ENCODE data around the gene C10orf120.

Gene C10orf120

DNA sequence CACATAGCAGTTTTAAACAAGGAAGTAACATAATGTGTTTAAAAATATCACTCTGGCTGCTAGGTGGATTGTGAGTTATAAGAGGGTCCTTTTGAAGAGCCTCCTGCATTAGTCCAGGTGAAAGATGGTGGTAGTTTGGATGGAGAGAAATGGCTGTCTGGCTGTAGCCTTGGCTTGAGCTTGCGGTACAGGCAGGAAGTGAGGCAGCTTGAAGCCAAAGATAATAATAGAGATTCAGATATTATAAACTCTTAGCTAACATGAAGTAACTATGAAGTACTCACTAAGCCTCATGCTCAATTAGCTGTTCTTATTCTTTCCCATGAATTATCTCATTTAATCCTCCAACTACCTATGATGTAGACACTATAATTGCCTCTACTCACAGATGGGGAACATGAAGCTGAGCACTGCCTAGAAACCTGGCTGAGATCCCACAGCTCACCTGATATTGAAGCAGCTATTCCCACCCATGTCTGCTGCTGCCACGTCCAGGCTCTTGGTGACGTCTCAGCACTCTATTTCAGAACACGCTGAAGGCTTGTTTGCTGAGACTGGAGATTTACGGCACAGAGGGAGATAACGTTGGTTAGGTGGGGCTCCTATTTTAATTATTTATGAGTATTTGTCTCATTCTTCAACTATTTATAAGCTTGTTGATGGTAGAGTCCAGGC is 10.4 kb downstream of the C10orf120 start:
- CTCF ChIA-PET, result interaction anchor here (0.8 kb wide), 1 partner anchor 13 kb away, joined by 3 read pairs; no protein-coding TSS in a partner anchor

DNA sequence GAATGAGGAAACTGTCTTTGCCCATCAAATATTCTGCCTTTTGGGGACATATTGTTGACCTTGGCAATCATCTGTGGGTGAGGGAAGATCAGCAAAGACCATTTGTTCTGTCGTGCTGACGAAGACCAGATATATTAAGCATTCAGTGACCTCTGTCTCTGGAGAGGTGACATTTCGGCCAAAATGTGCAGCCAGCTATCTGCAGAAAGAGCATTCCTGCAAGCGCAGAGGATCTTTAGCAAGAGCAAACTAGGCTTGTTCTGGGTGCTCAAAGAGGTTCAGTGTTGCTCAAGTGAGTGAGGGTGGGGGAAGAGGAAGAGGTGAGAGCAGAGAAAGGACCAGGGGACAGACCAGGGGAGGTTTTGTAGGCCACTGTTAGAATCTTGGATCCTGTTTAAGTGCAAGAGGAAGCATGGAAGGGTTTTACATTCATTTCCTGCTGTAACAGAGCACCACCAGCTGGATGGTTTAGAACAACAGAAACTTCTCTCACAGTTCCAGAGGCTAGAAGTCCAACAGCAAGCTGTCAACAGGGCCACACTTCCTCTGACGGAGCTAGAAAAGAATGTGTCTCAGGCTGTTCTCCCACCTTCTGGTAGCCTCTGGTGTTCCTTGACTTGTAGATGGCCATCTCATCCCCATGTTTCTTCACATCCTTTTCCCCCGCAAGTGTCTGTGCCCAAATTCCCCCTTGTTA is 11.2 kb downstream of the C10orf120 start:
- H3K4me1 ChIP-seq (ENCODE audit: control extremely low read depth in 1 of 4, control insufficient read depth in 4 of 4, insufficient read depth in 4 of 4, low read length in 3 of 4), result no peaks in the 10 kb centered on the region
- 91% methylated on average over 6 of the region's 6 CpGs for WGBS (ENCODE audit: insufficient coverage)
- H3K4me3 ChIP-seq (ENCODE audit: control insufficient read depth in 1 of 7, extremely low read depth in 1 of 7, insufficient read depth in 4 of 7, low read depth in 2 of 7, low read length in 6 of 7), result no peak overlapping the region
- no peaks in the 10 kb centered on the region for H3K36me3 ChIP-seq (ENCODE audit: control insufficient read depth in 4 of 4, insufficient read depth in 4 of 4, low read length in 3 of 4)
- no peaks in the 10 kb centered on the region for H3K9me3 ChIP-seq (ENCODE audit: control extremely low read depth in 1 of 5, control insufficient read depth in 4 of 5, insufficient read depth in 2 of 5, low read depth in 1 of 5, low read length in 4 of 5)
- peaks cover 0 to 22% (median 0%) of the 10 kb centered on the region in 5 experiments for H3K27me3 ChIP-seq (replicated peaks in 2 of 5; ENCODE audit: control insufficient read depth in 4 of 5, insufficient read depth in 5 of 5, low read length in 4 of 5)
- ChIA-PET POLR2A (no interaction called here), CTCF (no interaction called here)
- DNase-seq, result no peak
- no peak overlapping the region for H3K27ac ChIP-seq (ENCODE audit: insufficient read depth in 1 of 2, low read depth in 1 of 2, low read length in 2 of 2, poor library complexity in 1 of 2, severe bottlenecking in 2 of 2)

More for the DNA sequence above, 10.4 kb downstream of the C10orf120 start:
- no peak for DNase-seq
- POLR2A ChIA-PET, result no interaction called here
- Histone ChIP-seq H3K4me1 (ENCODE audit: control extremely low read depth in 1 of 4, control insufficient read depth in 4 of 4, insufficient read depth in 4 of 4, low read length in 3 of 4) (no peaks in the 10 kb centered on the region), H3K4me3 (ENCODE audit: control insufficient read depth in 1 of 7, extremely low read depth in 1 of 7, insufficient read depth in 4 of 7, low read depth in 2 of 7, low read length in 6 of 7) (no peak overlapping the region), H3K36me3 (ENCODE audit: control insufficient read depth in 4 of 4, insufficient read depth in 4 of 4, low read length in 3 of 4) (no peaks in the 10 kb centered on the region), H3K9me3 (ENCODE audit: control extremely low read depth in 1 of 5, control insufficient read depth in 4 of 5, insufficient read depth in 2 of 5, low read depth in 1 of 5, low read length in 4 of 5) (no peaks in the 10 kb centered on the region), H3K27ac (ENCODE audit: insufficient read depth in 1 of 2, low read depth in 1 of 2, low read length in 2 of 2, poor library complexity in 1 of 2, severe bottlenecking in 2 of 2) (no peak overlapping the region), H3K27me3 (replicated peaks in 2 of 5; ENCODE audit: control insufficient read depth in 4 of 5, insufficient read depth in 5 of 5, low read length in 4 of 5) (peaks cover 0 to 15% (median 0%) of the 10 kb centered on the region in 5 experiments)
- no CpG with 5 or more reads among the region's 6 CpGs for whole genome bisulfite sequencing (ENCODE audit: insufficient coverage)

DNA sequence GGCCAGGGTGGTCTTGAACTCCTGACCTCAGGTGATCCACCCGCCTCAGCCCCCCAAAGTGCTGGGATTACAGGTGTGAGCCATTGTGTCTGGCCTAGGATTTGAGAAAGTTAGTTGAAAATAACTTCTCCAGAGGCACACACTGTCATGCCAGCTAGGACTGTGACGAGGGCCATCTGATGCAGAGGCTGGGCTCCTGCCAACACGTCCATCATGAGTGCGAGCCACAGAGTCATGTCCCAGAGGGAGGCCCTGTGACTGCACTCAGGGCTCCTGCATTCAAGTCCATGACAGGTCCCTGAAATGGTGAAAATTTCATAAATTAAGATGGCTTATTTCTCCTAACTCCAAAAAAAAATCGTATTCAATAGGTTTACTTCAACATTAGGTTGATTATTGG is 17.1 kb downstream of the C10orf120 start:
- Histone ChIP-seq H3K27ac (ENCODE audit: insufficient read depth in 1 of 2, low read depth in 1 of 2, low read length in 2 of 2, poor library complexity in 1 of 2, severe bottlenecking in 2 of 2) (no peak overlapping the region), H3K27me3 (replicated peaks in 2 of 5; ENCODE audit: control insufficient read depth in 4 of 5, insufficient read depth in 5 of 5, low read length in 4 of 5) (peaks cover 0 to 27% (median 2%) of the 10 kb centered on the region in 5 experiments), H3K9me3 (ENCODE audit: control extremely low read depth in 1 of 5, control insufficient read depth in 4 of 5, insufficient read depth in 2 of 5, low read depth in 1 of 5, low read length in 4 of 5) (no peaks in the 10 kb centered on the region), H3K4me3 (ENCODE audit: control insufficient read depth in 1 of 7, extremely low read depth in 1 of 7, insufficient read depth in 4 of 7, low read depth in 2 of 7, low read length in 6 of 7) (no peak overlapping the region), H3K4me1 (ENCODE audit: control extremely low read depth in 1 of 4, control insufficient read depth in 4 of 4, insufficient read depth in 4 of 4, low read length in 3 of 4) (no peaks in the 10 kb centered on the region), H3K36me3 (ENCODE audit: control insufficient read depth in 4 of 4, insufficient read depth in 4 of 4, low read length in 3 of 4) (no peaks in the 10 kb centered on the region)
- DNase-seq, result no peak
- WGBS (ENCODE audit: insufficient coverage), result 100% methylated on average over 2 of the region's 5 CpGs
- POLR2A ChIA-PET, result no interaction called here
- CTCF ChIA-PET, result no interaction called here

DNA sequence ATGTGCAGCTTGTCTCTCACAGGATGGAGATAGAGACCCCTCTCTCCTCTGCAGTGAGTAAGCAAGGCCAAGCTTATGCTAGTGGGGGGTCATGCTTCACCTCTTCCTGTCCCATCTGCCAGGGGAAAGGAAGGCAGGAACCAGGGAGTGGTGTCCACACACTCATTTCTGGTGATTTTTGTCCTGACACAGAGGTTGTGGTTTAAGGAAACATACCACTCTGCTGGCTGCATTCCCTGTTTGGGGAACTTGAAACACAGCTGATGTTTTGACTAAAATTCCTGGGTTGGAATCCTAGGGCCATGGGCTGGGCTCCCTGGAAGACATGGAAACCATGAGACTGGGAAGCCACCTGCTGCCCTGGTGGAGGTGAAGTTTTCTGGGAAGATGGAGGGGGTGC is 21.4 kb downstream of the C10orf120 start:
- DNase-seq, result no peak
- Histone ChIP-seq H3K9me3 (ENCODE audit: control extremely low read depth in 1 of 5, control insufficient read depth in 4 of 5, insufficient read depth in 2 of 5, low read depth in 1 of 5, low read length in 4 of 5) (no peaks in the 10 kb centered on the region), H3K27me3 (replicated peaks in 2 of 5; ENCODE audit: control insufficient read depth in 4 of 5, insufficient read depth in 5 of 5, low read length in 4 of 5) (peaks cover 0 to 15% (median 2%) of the 10 kb centered on the region in 5 experiments), H3K36me3 (ENCODE audit: control insufficient read depth in 4 of 4, insufficient read depth in 4 of 4, low read length in 3 of 4) (no peaks in the 10 kb centered on the region), H3K4me1 (ENCODE audit: control extremely low read depth in 1 of 4, control insufficient read depth in 4 of 4, insufficient read depth in 4 of 4, low read length in 3 of 4) (no peaks in the 10 kb centered on the region), H3K27ac (ENCODE audit: insufficient read depth in 1 of 2, low read depth in 1 of 2, low read length in 2 of 2, poor library complexity in 1 of 2, severe bottlenecking in 2 of 2) (no peak overlapping the region), H3K4me3 (ENCODE audit: control insufficient read depth in 1 of 7, extremely low read depth in 1 of 7, insufficient read depth in 4 of 7, low read depth in 2 of 7, low read length in 6 of 7) (no peak overlapping the region)
- ChIA-PET CTCF (no interaction called here), POLR2A (no interaction called here)

DNA sequence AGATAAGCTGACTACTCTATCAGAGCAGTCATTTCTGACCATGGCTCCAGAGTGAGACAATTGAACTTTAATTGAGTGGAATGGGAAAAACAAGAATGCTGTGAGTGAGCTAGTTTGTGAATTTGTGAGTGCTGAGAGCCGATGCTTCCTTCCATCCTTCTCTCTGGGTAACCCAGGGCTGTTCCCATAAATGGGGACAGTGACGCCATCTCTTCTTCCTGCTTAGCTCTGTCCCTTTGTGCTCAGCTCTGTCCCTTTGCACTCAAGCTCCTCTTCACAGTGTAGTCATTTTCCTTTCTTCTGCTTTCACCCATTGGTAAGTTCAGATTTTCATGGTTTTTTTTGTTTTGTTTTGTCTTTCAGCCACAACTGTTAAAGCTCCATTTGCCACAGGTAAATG is 24.4 kb downstream of the C10orf120 start:
- POLR2A ChIA-PET, result no interaction called here
- Histone ChIP-seq H3K4me3 (ENCODE audit: control insufficient read depth in 1 of 7, extremely low read depth in 1 of 7, insufficient read depth in 4 of 7, low read depth in 2 of 7, low read length in 6 of 7) (no peak overlapping the region), H3K36me3 (ENCODE audit: control insufficient read depth in 4 of 4, insufficient read depth in 4 of 4, low read length in 3 of 4) (no peaks in the 10 kb centered on the region), H3K9me3 (ENCODE audit: control extremely low read depth in 1 of 5, control insufficient read depth in 4 of 5, insufficient read depth in 2 of 5, low read depth in 1 of 5, low read length in 4 of 5) (no peaks in the 10 kb centered on the region), H3K4me1 (ENCODE audit: control extremely low read depth in 1 of 4, control insufficient read depth in 4 of 4, insufficient read depth in 4 of 4, low read length in 3 of 4) (no peaks in the 10 kb centered on the region), H3K27ac (ENCODE audit: insufficient read depth in 1 of 2, low read depth in 1 of 2, low read length in 2 of 2, poor library complexity in 1 of 2, severe bottlenecking in 2 of 2) (no peak overlapping the region), H3K27me3 (replicated peaks in 2 of 5; ENCODE audit: control insufficient read depth in 4 of 5, insufficient read depth in 5 of 5, low read length in 4 of 5) (peaks cover 0 to 14% (median 5%) of the 10 kb centered on the region in 5 experiments)
- no peak for DNase-seq
- CTCF ChIA-PET, result no interaction called here
- WGBS (ENCODE audit: insufficient coverage), result 83% methylated on average over 1 of the region's 2 CpGs

DNA sequence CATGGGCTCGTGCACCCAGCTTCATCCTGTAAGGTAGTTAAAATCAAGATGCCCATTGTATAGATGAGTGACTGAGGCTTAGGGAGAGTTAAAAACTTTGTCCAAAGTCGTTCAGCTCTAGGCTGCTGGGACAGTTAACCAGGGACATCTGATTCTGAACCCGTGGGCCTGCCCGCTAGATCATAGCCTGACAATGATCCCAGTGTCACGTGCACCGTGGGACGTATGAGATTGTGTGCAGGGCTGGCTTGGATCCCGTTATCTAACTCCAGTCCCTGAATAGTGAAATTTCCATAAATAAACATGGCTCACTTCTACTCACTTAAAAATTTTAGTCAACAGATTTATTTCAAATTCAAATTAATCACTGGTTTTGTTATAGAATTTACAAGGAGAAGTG is 24.9 kb downstream of the C10orf120 start:
- Histone ChIP-seq H3K9me3 (ENCODE audit: control extremely low read depth in 1 of 5, control insufficient read depth in 4 of 5, insufficient read depth in 2 of 5, low read depth in 1 of 5, low read length in 4 of 5) (no peaks in the 10 kb centered on the region), H3K27ac (ENCODE audit: insufficient read depth in 1 of 2, low read depth in 1 of 2, low read length in 2 of 2, poor library complexity in 1 of 2, severe bottlenecking in 2 of 2) (no peak overlapping the region), H3K27me3 (replicated peaks in 2 of 5; ENCODE audit: control insufficient read depth in 4 of 5, insufficient read depth in 5 of 5, low read length in 4 of 5) (peaks cover 0 to 16% (median 5%) of the 10 kb centered on the region in 5 experiments), H3K36me3 (ENCODE audit: control insufficient read depth in 4 of 4, insufficient read depth in 4 of 4, low read length in 3 of 4) (no peaks in the 10 kb centered on the region), H3K4me3 (ENCODE audit: control insufficient read depth in 1 of 7, extremely low read depth in 1 of 7, insufficient read depth in 4 of 7, low read depth in 2 of 7, low read length in 6 of 7) (no peak overlapping the region), H3K4me1 (ENCODE audit: control extremely low read depth in 1 of 4, control insufficient read depth in 4 of 4, insufficient read depth in 4 of 4, low read length in 3 of 4) (no peaks in the 10 kb centered on the region)
- POLR2A ChIA-PET, result no interaction called here
- no peak for DNase-seq
- 85% methylated on average over 4 of the region's 8 CpGs for WGBS (ENCODE audit: insufficient coverage)
- CTCF ChIA-PET, result no interaction called here

DNA sequence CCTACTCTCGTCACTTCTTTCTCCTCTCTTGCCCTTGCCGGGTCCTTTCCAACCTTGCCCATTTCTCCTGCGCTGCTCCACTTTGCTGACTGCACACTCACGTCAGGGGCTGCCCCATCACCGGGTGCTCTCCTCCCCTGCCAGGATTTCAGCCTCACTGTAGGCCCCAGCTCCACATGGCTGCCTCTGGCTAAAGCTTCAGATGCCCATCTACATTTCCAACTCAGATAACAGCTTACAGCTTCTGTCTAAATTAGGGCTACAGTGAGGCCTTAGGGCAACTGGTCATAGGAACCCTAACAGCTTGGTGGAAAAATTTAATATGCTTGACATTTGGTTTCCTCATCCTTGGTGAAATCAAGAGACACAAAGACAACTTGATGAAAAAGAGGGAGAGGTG is 25.9 kb downstream of the C10orf120 start:
- ChIA-PET POLR2A (no interaction called here), CTCF (interaction anchor here (1.5 kb wide), 1 partner anchor 19 kb away, joined by 3 read pairs; no protein-coding TSS in a partner anchor)
- WGBS (ENCODE audit: insufficient coverage), result 93% methylated on average over 5 of the region's 5 CpGs

More for the DNA sequence above, 25.9 kb downstream of the C10orf120 start:
- H3K27ac ChIP-seq (ENCODE audit: insufficient read depth in 1 of 2, low read depth in 1 of 2, low read length in 2 of 2, poor library complexity in 1 of 2, severe bottlenecking in 2 of 2), result no peak overlapping the region
- H3K4me1 ChIP-seq (ENCODE audit: control extremely low read depth in 1 of 4, control insufficient read depth in 4 of 4, insufficient read depth in 4 of 4, low read length in 3 of 4), result no peaks in the 10 kb centered on the region
- no peaks in the 10 kb centered on the region for H3K36me3 ChIP-seq (ENCODE audit: control insufficient read depth in 4 of 4, insufficient read depth in 4 of 4, low read length in 3 of 4)
- H3K27me3 ChIP-seq (replicated peaks in 2 of 5; ENCODE audit: control insufficient read depth in 4 of 5, insufficient read depth in 5 of 5, low read length in 4 of 5), result peaks cover 0 to 20% (median 5%) of the 10 kb centered on the region in 5 experiments
- no peaks in the 10 kb centered on the region for H3K9me3 ChIP-seq (ENCODE audit: control extremely low read depth in 1 of 5, control insufficient read depth in 4 of 5, insufficient read depth in 2 of 5, low read depth in 1 of 5, low read length in 4 of 5)
- no peak overlapping the region for H3K4me3 ChIP-seq (ENCODE audit: control insufficient read depth in 1 of 7, extremely low read depth in 1 of 7, insufficient read depth in 4 of 7, low read depth in 2 of 7, low read length in 6 of 7)
- no peak for DNase-seq
